HCT116 (cell line): ENCODE data around the gene SERPINB11. TPM values are rescaled to one million over a fixed set of nuclear protein-coding genes. Genes with fewer than 3 reads are reported as not detected.

Experiments used
- ATAC-seq: fragments of 200-7000 bp; cut with Tn5 transposase; 2 replicates; pipeline ENCODE4 v1.9.1; 2020; ENCODE audit warnings: mild to moderate bottlenecking, moderate library complexity
- BruUV-seq: library from RNA; stranded (reverse); fragments of 400-500 nt; replicated peaks from 2 replicates; lab custom pipeline; 2021; lab: Mats Ljungman, UMichigan
- CTCF ChIA-PET: fragments of 300-600 bp; sonication (Branson Sonifier 250); formaldehyde crosslinking; loops from one replicate; lab custom pipeline; 2021; ENCODE audit warnings: antibody characterized with exemption; lab: Charles Lee
- POLR2A ChIA-PET: fragments of 300-600, 350-600 bp; sonication (Branson Sonifier 250); formaldehyde crosslinking; loops from one replicate; lab custom pipeline; 2021; ENCODE audit warnings: antibody characterized with exemption; lab: Charles Lee
- RAD21 ChIA-PET, 2 experiments: fragments of 300-600 bp; sonication (Branson Sonifier 250); formaldehyde crosslinking; loops; one replicate each; lab custom pipeline; 2023; ENCODE audit warnings: low total read pairs in 2 of 2; ENCODE audit not compliant: uncharacterized antibody in 2 of 2, unreplicated experiment in 2 of 2, low non-redundant PET in 1 of 2; lab: Charles Lee
- DNase-seq: peaks from one replicate; pipeline ENCODE4 v3.0.0-alpha.2; 2010; ENCODE audit warnings: low read depth, low spot score
- H2AFZ ChIP-seq: fragments of 200-600 bp; shearing (Covaris generic), sonication (generic); 2 replicates; pipeline ENCODE4 v1.6.1; 2017; ENCODE audit warnings: low read depth, mixed run types, mixed read lengths, antibody characterized with exemption, low read length; ENCODE audit not compliant: poor library complexity, severe bottlenecking
- H3K27ac ChIP-seq: 2 replicates; pipeline ENCODE4 v1.5.1; 2012; ENCODE audit warnings: low read depth, low read length
- H3K27me3 ChIP-seq: fragments of 200-600 bp; sonication (generic); 2 replicates; pipeline ENCODE4 v1.6.1; 2016; ENCODE audit warnings: mixed run types, low read length, mixed read lengths; ENCODE audit not compliant: insufficient read depth
- H3K36me3 ChIP-seq, 2 experiments: fragments of 200-500 bp in 1 of 2; fragments of 200-600 bp in 1 of 2; sonication (Bioruptor generic) in 1 of 2; sonication (generic) in 1 of 2; 2 replicates each; pipeline versions ENCODE4 v1.5.1 to v1.6.1; 2014 to 2016; ENCODE audit warnings: low read length in 2 of 2, inconsistent platforms in 1 of 2, mixed read lengths in 1 of 2, mixed run types in 1 of 2; ENCODE audit not compliant: insufficient read depth in 2 of 2, control insufficient read depth in 1 of 2
- H3K4me1 ChIP-seq, 2 experiments: fragments of 200-600 bp in 1 of 2; sonication (generic) in 1 of 2; 2 replicates each; pipeline versions ENCODE4 v1.5.1 to v1.6.1; 2012 to 2017; ENCODE audit warnings: low read length in 2 of 2, inconsistent platforms in 1 of 2, mild to moderate bottlenecking in 1 of 2, mixed read lengths in 1 of 2, mixed run types in 1 of 2, moderate library complexity in 1 of 2; ENCODE audit not compliant: insufficient read depth in 2 of 2, control insufficient read depth in 1 of 2
- H3K4me2 ChIP-seq: fragments of 200-600 bp; sonication (generic); 2 replicates; pipeline ENCODE4 v1.6.1; 2017; ENCODE audit warnings: mixed run types, low read length, mixed read lengths
- H3K4me3 ChIP-seq, 2 experiments: fragments of 200-600 bp in 1 of 2; sonication (generic) in 1 of 2; replicated peaks in 1 of 2; 2 replicates each; pipeline ENCODE4 v1.5.1; 2011 to 2016; ENCODE audit warnings: low read length in 2 of 2, control low read depth in 1 of 2, low read depth in 1 of 2, mild to moderate bottlenecking in 1 of 2, mixed read lengths in 1 of 2, mixed run types in 1 of 2
- H3K79me2 ChIP-seq: fragments of 200-600 bp; sonication (generic); 2 replicates; pipeline ENCODE4 v1.6.1; 2017; ENCODE audit warnings: mild to moderate bottlenecking, mixed run types, low read length, moderate library complexity, mixed read lengths; ENCODE audit not compliant: insufficient read depth
- H3K9ac ChIP-seq: fragments of 200-600 bp; sonication (generic); 2 replicates; pipeline ENCODE4 v1.6.1; 2016; ENCODE audit warnings: low read length, mixed read lengths
- H3K9me2 ChIP-seq: fragments of 200-600 bp; sonication (generic), shearing (Covaris generic); 2 replicates; pipeline ENCODE4 v1.6.1; 2017; ENCODE audit warnings: mixed run types, mild to moderate bottlenecking, moderate library complexity; ENCODE audit not compliant: insufficient read depth
- H3K9me3 ChIP-seq, 2 experiments: fragments of 200-500 bp in 1 of 2; fragments of 200-600 bp in 1 of 2; sonication (Bioruptor generic) in 1 of 2; sonication (generic) in 1 of 2; 2 replicates each; pipeline ENCODE4 v1.6.1; 2014 to 2017; ENCODE audit warnings: low read length in 2 of 2, mixed read lengths in 2 of 2, inconsistent platforms in 1 of 2, low read depth in 1 of 2, mild to moderate bottlenecking in 1 of 2, mixed run types in 1 of 2, moderate library complexity in 1 of 2; ENCODE audit not compliant: control insufficient read depth in 1 of 2, insufficient read depth in 1 of 2
- H4K20me1 ChIP-seq: fragments of 200-600 bp; sonication (generic), shearing (Covaris generic); 2 replicates; pipeline ENCODE4 v1.6.1; 2017; ENCODE audit warnings: mixed run types, mild to moderate bottlenecking, moderate library complexity; ENCODE audit not compliant: insufficient read depth
- ATF3 ChIP-seq: IDR thresholded peaks from 2 replicates; pipeline ENCODE4 v1.6.1; 2012
- CTCF ChIP-seq, 3 experiments: fragments of 200-600 bp in 1 of 3; sonication (generic) in 1 of 3; IDR thresholded peaks in 2 of 3; conservative IDR thresholded peaks in 1 of 3; 2 replicates each; pipeline ENCODE4 v1.5.1; 2012 to 2017; ENCODE audit warnings: low read depth in 2 of 3, low read length in 2 of 3, antibody characterized with exemption in 1 of 3, borderline replicate concordance in 1 of 3, control low read depth in 1 of 3, mild to moderate bottlenecking in 1 of 3, mixed read lengths in 1 of 3, mixed run types in 1 of 3, moderate library complexity in 1 of 3; ENCODE audit not compliant: insufficient read depth in 1 of 3
- EZH2 ChIP-seq: fragments of 200-600 bp; sonication (generic); IDR thresholded peaks from 2 replicates; pipeline ENCODE4 v1.6.1; 2017; ENCODE audit warnings: antibody characterized with exemption, mixed run types
- ZFX ChIP-seq: fragments of 450-650 bp; IDR thresholded peaks from 2 replicates; pipeline ENCODE4 v1.6.1; 2017
- intact Hi-C: fragments of 100-400 bp; cut with micrococcal nuclease; formaldehyde crosslinking; loops from 2 replicates; pipeline ENCODE4 v1.10.0; 2022
- total RNA-seq: library from RNA; stranded (reverse); gene quantifications from one replicate; pipeline ENCODE4 v1.2.1, GENCODE V29; 2021; ENCODE audit not compliant: unreplicated experiment
- TF ChIP-seq, protein P1 (sequence below): IDR thresholded peaks from 2 replicates; pipeline ENCODE4 v1.6.1; 2012; ENCODE audit warnings: low read depth

Gene SERPINB11
- total RNA-seq, 1 experiment from 2014 or later: not detected

GRCh38 chr18:63683152-63683551 is 19.6 kb upstream of the SERPINB11 start:
- ChIA-PET POLR2A (no interaction called here), CTCF (no interaction called here), RAD21 (no interaction called here)
- Histone ChIP-seq H3K36me3 (no peaks in the 10 kb centered on the region), H3K4me2 (no peak overlapping the region), H3K79me2 (no peaks in the 10 kb centered on the region), H3K27me3 (no peaks in the 10 kb centered on the region), H3K4me1 (no peaks in the 10 kb centered on the region; a peak in 1 of 4 replicates), H3K9me3 (no peaks in the 10 kb centered on the region), H3K4me3 (no peak overlapping the region), H3K9ac (no peak overlapping the region), H2AFZ (no peak overlapping the region), H3K9me2 (no peaks in the 10 kb centered on the region), H3K27ac (no peak overlapping the region), H4K20me1 (no peaks in the 10 kb centered on the region)
- DNase-seq (no peak), ATAC-seq (no peak)
- no TSS peak for BruUV-seq
- intact Hi-C loops: no loop called here
- TF ChIP-seq EZH2: no peak
- TF ChIP-seq ZFX: no peak
- TF ChIP-seq ATF3: no peak
- TF ChIP-seq, protein P1, sequence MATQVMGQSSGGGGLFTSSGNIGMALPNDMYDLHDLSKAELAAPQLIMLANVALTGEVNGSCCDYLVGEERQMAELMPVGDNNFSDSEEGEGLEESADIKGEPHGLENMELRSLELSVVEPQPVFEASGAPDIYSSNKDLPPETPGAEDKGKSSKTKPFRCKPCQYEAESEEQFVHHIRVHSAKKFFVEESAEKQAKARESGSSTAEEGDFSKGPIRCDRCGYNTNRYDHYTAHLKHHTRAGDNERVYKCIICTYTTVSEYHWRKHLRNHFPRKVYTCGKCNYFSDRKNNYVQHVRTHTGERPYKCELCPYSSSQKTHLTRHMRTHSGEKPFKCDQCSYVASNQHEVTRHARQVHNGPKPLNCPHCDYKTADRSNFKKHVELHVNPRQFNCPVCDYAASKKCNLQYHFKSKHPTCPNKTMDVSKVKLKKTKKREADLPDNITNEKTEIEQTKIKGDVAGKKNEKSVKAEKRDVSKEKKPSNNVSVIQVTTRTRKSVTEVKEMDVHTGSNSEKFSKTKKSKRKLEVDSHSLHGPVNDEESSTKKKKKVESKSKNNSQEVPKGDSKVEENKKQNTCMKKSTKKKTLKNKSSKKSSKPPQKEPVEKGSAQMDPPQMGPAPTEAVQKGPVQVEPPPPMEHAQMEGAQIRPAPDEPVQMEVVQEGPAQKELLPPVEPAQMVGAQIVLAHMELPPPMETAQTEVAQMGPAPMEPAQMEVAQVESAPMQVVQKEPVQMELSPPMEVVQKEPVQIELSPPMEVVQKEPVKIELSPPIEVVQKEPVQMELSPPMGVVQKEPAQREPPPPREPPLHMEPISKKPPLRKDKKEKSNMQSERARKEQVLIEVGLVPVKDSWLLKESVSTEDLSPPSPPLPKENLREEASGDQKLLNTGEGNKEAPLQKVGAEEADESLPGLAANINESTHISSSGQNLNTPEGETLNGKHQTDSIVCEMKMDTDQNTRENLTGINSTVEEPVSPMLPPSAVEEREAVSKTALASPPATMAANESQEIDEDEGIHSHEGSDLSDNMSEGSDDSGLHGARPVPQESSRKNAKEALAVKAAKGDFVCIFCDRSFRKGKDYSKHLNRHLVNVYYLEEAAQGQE: no peak
- TF ChIP-seq CTCF (IDR thresholded peaks at IDR 0.05 in 2 of 3, conservative IDR thresholded peaks at IDR 0.05 in 1 of 3; ENCODE audit: borderline replicate concordance in 1 of 3, insufficient read depth in 1 of 3, low read depth in 2 of 3, low read length in 2 of 3): no peak
